Measurements from ENCODE around the gene ITGAV.

DNA sequence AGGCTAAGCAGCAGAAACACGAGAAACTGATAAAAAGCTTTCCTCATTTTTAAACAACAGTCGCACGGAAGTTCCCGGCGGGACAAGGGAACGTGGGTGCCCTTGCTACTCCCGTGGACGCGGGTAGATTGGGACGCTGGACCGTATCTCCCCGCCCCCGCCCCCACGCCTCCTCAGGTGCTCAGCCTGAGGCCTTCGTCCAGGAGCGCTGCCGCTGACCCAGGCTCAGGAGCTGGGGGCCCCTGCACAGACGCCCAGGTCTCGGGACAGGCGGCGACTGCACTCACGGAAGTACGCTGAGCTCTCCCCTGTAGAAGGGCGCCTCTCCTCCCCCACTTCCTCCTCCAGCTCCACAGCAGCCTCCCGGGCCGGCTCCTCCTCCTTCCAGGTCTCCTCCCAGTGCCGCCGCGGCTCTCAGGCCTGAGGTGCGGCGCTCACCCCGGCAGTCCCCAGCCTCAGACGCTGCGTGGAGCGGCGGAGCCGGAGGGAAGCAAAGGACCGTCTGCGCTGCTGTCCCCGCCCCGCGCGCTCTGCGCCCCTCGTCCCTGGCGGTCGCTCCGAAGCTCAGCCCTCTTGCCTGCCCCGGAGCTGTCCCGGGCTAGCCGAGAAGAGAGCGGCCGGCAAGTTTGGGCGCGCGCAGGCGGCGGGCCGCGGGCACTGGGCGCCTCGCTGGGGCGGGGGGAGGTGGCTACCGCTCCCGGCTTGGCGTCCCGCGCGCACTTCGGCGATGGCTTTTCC is at the start of gene ITGAV:
- TF ChIP-seq, protein P1, sequence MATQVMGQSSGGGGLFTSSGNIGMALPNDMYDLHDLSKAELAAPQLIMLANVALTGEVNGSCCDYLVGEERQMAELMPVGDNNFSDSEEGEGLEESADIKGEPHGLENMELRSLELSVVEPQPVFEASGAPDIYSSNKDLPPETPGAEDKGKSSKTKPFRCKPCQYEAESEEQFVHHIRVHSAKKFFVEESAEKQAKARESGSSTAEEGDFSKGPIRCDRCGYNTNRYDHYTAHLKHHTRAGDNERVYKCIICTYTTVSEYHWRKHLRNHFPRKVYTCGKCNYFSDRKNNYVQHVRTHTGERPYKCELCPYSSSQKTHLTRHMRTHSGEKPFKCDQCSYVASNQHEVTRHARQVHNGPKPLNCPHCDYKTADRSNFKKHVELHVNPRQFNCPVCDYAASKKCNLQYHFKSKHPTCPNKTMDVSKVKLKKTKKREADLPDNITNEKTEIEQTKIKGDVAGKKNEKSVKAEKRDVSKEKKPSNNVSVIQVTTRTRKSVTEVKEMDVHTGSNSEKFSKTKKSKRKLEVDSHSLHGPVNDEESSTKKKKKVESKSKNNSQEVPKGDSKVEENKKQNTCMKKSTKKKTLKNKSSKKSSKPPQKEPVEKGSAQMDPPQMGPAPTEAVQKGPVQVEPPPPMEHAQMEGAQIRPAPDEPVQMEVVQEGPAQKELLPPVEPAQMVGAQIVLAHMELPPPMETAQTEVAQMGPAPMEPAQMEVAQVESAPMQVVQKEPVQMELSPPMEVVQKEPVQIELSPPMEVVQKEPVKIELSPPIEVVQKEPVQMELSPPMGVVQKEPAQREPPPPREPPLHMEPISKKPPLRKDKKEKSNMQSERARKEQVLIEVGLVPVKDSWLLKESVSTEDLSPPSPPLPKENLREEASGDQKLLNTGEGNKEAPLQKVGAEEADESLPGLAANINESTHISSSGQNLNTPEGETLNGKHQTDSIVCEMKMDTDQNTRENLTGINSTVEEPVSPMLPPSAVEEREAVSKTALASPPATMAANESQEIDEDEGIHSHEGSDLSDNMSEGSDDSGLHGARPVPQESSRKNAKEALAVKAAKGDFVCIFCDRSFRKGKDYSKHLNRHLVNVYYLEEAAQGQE (IDR thresholded peaks at IDR 0.05; ENCODE audit: insufficient read depth in 1 of 2, low read depth in 2 of 2, low read length in 2 of 2) = peak in 1 of 2 experiments; percentile 53; a peak in 1 of 4 replicates
- peak; percentile 86 for TF ChIP-seq POLR2AphosphoS5 (IDR thresholded peaks at IDR 0.05; ENCODE audit: low read depth, low read length)
- TF ChIP-seq TAF1 (IDR thresholded peaks at IDR 0.05; ENCODE audit: borderline replicate concordance, insufficient read depth, low read length) = peak; percentile 82
- peak; percentile 43; the same call in 1 of the 2 replicates for TF ChIP-seq SIN3A (IDR thresholded peaks at IDR 0.05; ENCODE audit: borderline replicate concordance, insufficient read depth, low read length)
- peak; percentile 66 for TF ChIP-seq FOXP2 (optimal IDR thresholded peaks at IDR 0.05; ENCODE audit: borderline replicate concordance, extremely low read depth, extremely low read length, insufficient read depth)

Measured in PFSK-1 (cell line).